ENCODE results near the gene PPM1L. TPM values are rescaled to one million over a fixed set of nuclear protein-coding genes. Genes with fewer than 3 reads are reported as not detected.

The PPM1L gene
- polyA plus RNA-seq, 3 donors, result 6.9 to 7.9 (median 7.6) TPM

GRCh38 chr3:160852856-160853255 is 96.8 kb downstream of the PPM1L start:
- DNase-seq, result no peak

DNA sequence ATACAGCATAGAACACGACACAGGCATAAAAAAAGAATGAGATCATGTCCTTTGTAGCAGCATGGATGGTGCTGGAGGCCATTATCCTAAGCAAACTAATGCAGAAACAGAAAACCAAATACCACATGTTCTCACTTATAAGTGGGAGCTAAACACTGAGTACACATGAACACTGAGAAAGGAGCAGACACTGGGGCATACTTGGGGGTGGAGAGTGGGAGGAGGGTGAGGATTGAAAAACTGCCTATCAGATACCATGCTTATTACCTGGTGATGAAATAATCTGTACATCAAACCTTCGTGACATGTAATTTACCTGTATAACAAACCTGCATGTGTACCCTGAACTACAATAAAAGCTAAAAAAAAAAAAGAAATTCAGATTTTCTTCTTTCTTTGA is 100.4 kb downstream of the PPM1L start:
- no peak for DNase-seq

GRCh38 chr3:160857476-160858119 is 101.6 kb downstream of the PPM1L start:
- no peak for DNase-seq

- DNase-seq, result no peak
These were observed 104.3 kb downstream of the PPM1L start for GRCh38 chr3:160860346-160860745.

GRCh38 chr3:160869825-160870224 is 113.8 kb downstream of the PPM1L start:
- no peak for DNase-seq

DNA sequence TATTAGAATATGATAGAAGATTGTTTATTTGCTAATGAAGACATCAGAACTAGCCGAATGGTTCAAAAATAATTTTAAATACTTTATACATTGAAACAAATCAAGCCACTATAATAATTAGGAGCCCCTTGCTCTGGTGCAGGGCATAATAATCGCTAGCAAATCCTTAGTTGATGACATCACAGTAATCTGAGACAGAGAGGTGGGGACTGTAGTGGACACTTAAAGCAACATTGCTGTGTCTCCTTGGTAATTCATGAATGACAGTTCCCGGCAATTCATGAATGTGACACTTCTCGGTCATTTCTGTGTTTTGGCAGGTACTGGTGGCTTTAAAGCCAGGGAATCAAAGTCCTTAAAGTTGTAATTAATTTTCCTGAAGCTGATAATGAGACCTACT is 114.3 kb downstream of the PPM1L start:
- peak; percentile 30 for DNase-seq

GRCh38 chr3:160874736-160875135 is 118.7 kb downstream of the PPM1L start:
- DNase-seq, result no peak

DNA sequence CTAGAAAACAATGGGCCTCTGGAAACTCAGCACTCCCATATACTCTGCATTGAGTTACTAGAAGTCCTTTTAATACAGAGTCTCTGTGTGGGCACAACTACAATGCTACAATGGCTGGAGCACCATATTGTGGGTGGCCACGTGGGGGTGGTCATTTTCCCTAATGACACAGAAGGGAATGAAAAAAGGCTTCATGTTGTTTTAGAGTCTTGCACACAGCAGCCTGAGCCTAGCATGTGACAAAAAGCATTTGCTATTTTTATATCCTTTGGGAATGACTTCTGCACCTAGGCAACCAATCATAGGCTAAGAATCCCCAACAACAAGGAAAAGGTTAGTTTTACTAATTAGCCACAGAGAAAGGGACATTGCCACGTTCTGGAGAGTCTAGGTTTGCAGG is 120.6 kb downstream of the PPM1L start:
- no peak for DNase-seq

DNA sequence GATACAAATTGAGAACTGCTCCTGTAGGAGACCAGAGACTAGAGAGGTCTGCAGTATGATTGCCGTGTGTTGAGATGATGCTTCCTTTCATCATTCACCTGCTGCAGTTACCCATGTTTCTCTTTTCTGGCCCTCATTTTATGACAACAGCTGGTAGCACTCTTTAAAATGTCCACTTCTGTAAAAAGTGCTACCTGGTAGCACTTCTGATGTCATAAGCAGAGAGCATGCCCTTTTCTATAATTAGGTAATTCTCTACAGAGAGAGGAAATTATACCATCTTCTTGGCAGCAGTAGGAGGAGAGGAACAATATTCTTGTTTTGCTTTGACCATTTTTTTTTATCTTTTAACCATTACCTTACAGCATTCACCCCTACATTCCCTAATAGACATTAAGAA is 123.8 kb downstream of the PPM1L start:
- DNase-seq, result no peak

GRCh38 chr3:160883373-160883772 is 127.3 kb downstream of the PPM1L start:
- no peak for DNase-seq

DNA sequence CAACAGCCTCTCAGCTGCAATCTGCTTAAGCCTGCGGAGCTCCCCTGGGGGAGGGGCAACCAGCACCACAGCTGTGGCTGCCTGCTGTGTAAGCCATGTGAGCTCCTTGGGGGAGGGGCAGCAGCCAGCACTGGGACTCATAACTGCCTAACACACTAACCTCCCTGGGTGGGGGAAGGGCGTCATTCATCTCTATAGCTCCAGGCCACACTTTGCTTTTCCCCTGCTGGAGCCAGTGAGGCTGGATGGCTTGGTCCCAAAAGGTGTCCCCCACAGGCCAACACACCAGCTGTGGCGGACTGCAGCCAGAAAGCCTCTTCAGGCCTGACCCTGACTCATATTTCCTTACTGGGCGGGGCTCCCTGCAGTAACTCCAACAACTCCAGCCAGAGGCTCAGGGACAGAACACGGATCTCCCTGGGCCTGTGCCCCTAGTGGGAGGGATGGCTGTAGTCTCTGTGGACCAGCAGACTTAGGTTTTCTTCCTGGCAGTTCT is 129.8 kb downstream of the PPM1L start:
- peak; percentile 46 for DNase-seq

GRCh38 chr3:160886421-160886820 is 130.4 kb downstream of the PPM1L start:
- no peak for DNase-seq

DNA sequence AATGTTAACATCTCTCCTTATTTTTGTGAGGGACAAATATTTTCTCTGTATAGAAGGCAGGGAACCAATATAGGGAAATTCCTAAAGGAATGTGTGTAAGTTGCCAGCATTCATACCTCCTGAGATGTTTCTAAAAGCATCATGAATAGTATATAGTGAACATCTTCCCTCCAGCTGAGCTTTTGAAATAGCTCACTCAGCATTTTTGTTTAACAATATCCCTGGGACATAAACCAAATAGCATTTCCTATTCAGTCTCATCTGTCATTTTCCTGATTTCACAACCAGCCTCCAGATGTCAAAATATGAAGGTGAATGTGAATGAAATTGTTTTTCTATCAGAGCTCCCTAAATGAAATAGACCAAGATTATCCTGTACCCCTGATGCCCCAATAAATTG is 137.2 kb downstream of the PPM1L start:
- no peak for DNase-seq

DNA sequence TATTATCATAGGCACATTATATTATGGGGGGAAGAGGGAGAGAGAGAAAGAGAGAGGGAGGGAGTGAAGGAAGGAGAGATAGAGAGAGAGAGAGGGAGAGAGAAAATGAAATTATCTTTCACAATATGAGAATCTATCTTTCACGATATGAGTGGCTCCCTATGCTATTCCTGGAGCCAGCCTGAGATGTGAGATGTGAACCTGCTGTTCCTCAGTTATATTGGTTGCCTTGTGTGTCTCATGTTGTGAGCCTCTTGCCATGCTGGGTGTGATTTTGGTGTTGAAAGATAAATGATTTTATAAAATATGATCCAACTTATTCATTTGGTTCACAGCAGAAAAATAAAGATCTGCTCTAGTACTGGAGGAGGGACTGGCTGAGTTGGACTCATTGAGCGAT is 148.7 kb downstream of the PPM1L start:
- DNase-seq, result no peak

- DNase-seq, result no peak
These were observed 150.6 kb downstream of the PPM1L start for GRCh38 chr3:160906646-160907045.

- no peak for DNase-seq
These were observed 153.9 kb downstream of the PPM1L start for GRCh38 chr3:160909917-160910316.

- DNase-seq, result no peak
These were observed 155.4 kb downstream of the PPM1L start for GRCh38 chr3:160911411-160911810.

DNA sequence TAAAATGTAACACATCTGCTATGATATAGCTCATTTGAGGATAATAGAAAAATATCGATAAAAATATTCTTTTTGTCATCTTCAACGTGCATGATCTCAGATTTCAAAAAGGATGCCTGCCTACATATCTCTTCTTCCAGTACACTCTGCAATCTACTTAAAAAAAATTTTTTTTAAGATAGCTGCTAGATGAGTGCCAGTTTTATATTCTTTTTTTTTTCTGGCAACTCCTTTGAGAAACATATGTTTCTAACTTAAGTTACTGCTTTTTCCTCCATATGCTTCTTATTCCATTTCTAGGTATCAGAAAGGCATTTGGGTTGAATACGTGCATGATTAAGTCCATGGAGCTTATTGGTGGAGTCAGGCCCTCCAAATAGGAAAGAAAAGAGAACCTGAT is 160.4 kb downstream of the PPM1L start:
- DNase-seq, result no peak

DNA sequence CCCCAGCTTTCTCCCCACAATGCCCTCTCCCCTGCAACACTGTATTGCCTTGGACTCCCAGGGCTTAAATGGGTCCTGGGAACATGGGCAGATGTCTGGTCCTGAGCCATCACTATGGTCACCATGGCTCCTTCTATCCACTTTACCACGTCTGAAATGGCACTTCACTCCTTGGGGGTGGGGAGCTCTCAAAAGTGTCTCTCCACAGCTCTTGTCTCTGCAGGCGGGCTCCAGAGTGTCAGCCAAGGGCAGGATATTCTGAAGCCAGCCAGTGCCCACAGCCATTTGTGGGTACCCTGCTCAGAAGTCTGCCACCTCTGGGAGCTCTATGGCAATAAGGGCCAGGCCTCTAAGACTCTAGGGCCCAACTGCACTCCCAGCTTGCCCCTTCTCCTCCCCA is 163.9 kb downstream of the PPM1L start:
- DNase-seq, result no peak

DNA sequence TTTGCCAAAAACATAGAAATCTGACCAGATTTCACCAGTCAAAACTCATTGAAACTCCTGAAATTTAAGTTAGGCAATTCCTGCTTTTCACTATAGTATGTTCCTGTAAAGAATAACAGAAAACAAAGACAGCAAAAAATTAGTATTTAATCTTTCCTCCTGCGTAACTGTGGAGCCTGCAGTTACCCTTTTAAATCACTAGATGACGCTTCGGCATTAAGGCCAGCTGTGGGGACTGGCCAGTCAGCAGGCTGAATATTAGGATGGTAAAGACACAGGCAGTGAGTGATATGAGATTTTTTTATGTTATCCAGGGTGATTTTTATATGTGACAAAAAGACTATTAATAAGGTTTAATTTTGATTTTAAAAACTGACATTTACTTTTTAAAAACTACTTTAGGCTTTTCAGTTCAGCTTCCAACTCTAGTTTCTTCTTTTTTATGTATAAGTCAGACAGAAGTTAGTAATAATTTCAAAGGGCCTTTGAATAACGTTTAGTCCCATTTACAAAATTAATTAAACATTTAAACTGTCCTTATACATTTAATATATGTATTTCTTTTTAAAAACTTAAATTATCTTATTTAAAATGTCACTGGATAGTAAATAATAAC is 165.1 kb downstream of the PPM1L start:
- DNase-seq, result peak; percentile 23

GRCh38 chr3:160924776-160925175 is 168.7 kb downstream of the PPM1L start:
- no peak for DNase-seq

- no peak for DNase-seq
These were observed 171.6 kb downstream of the PPM1L start for GRCh38 chr3:160927620-160928019.

DNA sequence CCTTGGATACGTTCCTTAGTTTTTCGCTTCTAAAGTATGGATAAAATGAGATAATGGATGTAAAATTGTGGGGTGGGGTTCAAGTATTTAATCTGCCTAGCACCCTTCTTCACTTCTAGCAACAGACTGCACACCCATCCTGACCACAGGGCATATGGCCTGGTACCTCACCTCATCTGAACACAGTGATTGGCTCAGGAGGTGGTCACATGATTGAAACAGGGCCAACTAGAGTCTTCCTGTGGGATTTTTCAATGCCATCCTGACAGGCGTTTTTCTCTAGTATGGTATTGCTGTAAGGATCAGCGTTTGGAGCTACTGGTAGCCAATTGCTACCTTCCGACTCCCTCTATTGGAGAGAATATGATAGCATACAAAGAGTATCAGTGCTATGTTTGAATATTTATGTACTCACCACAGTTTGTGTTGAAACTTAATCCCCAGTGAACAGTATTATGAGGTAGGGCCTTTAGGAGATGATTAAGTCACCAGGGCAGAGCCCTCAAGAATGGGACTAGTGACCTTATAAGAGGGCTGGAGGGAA is 172.2 kb downstream of the PPM1L start:
- no peak for DNase-seq

DNA sequence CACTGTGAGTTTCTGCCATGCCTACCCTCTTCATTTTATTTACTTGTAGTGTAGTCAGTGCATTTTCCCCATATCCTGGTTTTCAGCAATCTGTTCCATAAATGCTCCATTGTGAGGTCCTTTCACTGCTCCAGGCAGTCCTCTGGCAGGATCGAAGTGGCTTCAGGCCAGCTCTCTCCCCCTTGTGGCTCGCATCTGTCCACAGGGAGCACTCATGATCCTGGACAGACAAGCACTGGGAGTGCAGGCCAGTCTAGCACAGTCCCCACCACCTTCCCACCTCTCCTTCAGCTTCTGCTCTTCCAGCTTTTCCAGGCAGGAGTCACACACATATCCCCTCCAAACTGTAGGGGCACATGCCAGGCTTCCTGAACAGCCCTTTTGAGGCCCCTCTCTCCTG is 173.6 kb downstream of the PPM1L start:
- no peak for DNase-seq

Data from renal pelvis (tissue), 4 donors.